Liver (tissue), 9 donors: Measurements from ENCODE around the gene SEMA3C. TPM values are rescaled to one million over a fixed set of nuclear protein-coding genes. Genes with fewer than 3 reads are reported as not detected.

Experiments used
- DNase-seq: peaks from one replicate; pipeline ENCODE4 v3.0.0-alpha.2; 2017; ENCODE audit warnings: low spot score
- H3K27ac ChIP-seq, 2 donors: one replicate each; pipeline ENCODE4 v1.7.0; 2013; ENCODE audit warnings: inconsistent platforms in 2 of 2, low read length in 2 of 2, control low read depth in 1 of 2, low read depth in 1 of 2, mild to moderate bottlenecking in 1 of 2
- H3K27me3 ChIP-seq, 4 donors: one replicate each; pipeline versions ENCODE4 v1.6.1 to v1.7.0; 2013; ENCODE audit warnings: low read length in 3 of 4, inconsistent platforms in 1 of 4, mild to moderate bottlenecking in 1 of 4, moderate library complexity in 1 of 4; ENCODE audit not compliant: control insufficient read depth in 4 of 4, insufficient read depth in 4 of 4
- H3K36me3 ChIP-seq, 4 donors: one replicate each; pipeline versions ENCODE4 v1.6.1 to v1.7.0; 2013; ENCODE audit warnings: low read length in 3 of 4, mild to moderate bottlenecking in 3 of 4, low read depth in 1 of 4, moderate library complexity in 1 of 4; ENCODE audit not compliant: control insufficient read depth in 4 of 4, insufficient read depth in 3 of 4
- H3K4me1 ChIP-seq, 4 donors: one replicate each; pipeline versions ENCODE4 v1.6.1 to v1.7.0; 2013; ENCODE audit warnings: low read length in 3 of 4, mild to moderate bottlenecking in 3 of 4, moderate library complexity in 1 of 4; ENCODE audit not compliant: control insufficient read depth in 4 of 4, insufficient read depth in 4 of 4
- H3K4me3 ChIP-seq, 3 donors: one replicate each; pipeline versions ENCODE4 v1.6.1 to v1.7.0; 2013; ENCODE audit warnings: low read length in 3 of 3, control low read depth in 1 of 3, low read depth in 1 of 3, mild to moderate bottlenecking in 1 of 3
- H3K9ac ChIP-seq, 2 donors: one replicate each; pipeline ENCODE4 v1.7.0; 2013; ENCODE audit warnings: low read length in 2 of 2, mild to moderate bottlenecking in 2 of 2, moderate library complexity in 2 of 2, control low read depth in 1 of 2, low read depth in 1 of 2
- H3K9me3 ChIP-seq, 4 donors: one replicate each; pipeline versions ENCODE4 v1.6.1 to v1.7.0; 2013; ENCODE audit warnings: low read length in 3 of 4; ENCODE audit not compliant: control insufficient read depth in 4 of 4
- EGR1 ChIP-seq, 2 donors: IDR thresholded peaks; 2 replicates each; pipeline ENCODE4 v1.6.1; 2016 to 2018; ENCODE audit warnings: antibody characterized with exemption in 2 of 2, low read depth in 2 of 2
- FOXA1 ChIP-seq: IDR thresholded peaks from 2 replicates; pipeline ENCODE4 v1.6.1; 2016; ENCODE audit warnings: antibody characterized with exemption
- FOXA2 ChIP-seq: IDR thresholded peaks from 2 replicates; pipeline ENCODE4 v1.6.1; 2016; ENCODE audit warnings: antibody characterized with exemption
- GABPA ChIP-seq, 2 donors: IDR thresholded peaks in 1 of 2; conservative IDR thresholded peaks in 1 of 2; 2 replicates each; pipeline ENCODE4 v1.6.1; 2016; ENCODE audit warnings: antibody characterized with exemption in 2 of 2, mild to moderate bottlenecking in 1 of 2, moderate library complexity in 1 of 2
- HNF4A ChIP-seq, 2 donors: conservative IDR thresholded peaks; 2 replicates each; pipeline ENCODE4 v1.6.1; 2016; ENCODE audit warnings: antibody characterized with exemption in 2 of 2, mild to moderate bottlenecking in 2 of 2
- HNF4G ChIP-seq: IDR thresholded peaks from 2 replicates; pipeline ENCODE4 v1.6.1; 2016; ENCODE audit warnings: antibody characterized with exemption
- JUND ChIP-seq, 2 donors: IDR thresholded peaks; 2 replicates each; pipeline ENCODE4 v1.6.1; 2016; ENCODE audit warnings: antibody characterized with exemption in 2 of 2
- NR2F2 ChIP-seq: IDR thresholded peaks from 2 replicates; pipeline ENCODE4 v1.6.1; 2016; ENCODE audit warnings: antibody characterized with exemption
- RXRA ChIP-seq, 2 donors: IDR thresholded peaks; 2 replicates each; pipeline ENCODE4 v1.6.1; 2017 to 2018; ENCODE audit warnings: antibody characterized with exemption in 2 of 2, mild to moderate bottlenecking in 1 of 2
- SP1 ChIP-seq: IDR thresholded peaks from 2 replicates; pipeline ENCODE4 v1.6.1; 2018; ENCODE audit warnings: antibody characterized with exemption, mild to moderate bottlenecking
- TAF1 ChIP-seq: conservative IDR thresholded peaks from 2 replicates; pipeline ENCODE4 v1.6.1; 2016; ENCODE audit warnings: antibody characterized with exemption, mild to moderate bottlenecking
- YY1 ChIP-seq: IDR thresholded peaks from 2 replicates; pipeline ENCODE4 v1.6.1; 2016; ENCODE audit warnings: antibody characterized with exemption, mild to moderate bottlenecking
- WGBS: extraction: QIAGEN DNeasy Blood & Tissue Kit; methylation state at CpG from one replicate; pipeline ENCODE4 v1.1.7; 2013; 5-methylcytosine and 5-hydroxymethylcytosine counted together
- polyA plus RNA-seq, 2 donors: library from polyadenylated mRNA; stranded (reverse) in 1 of 2; unstranded in 1 of 2; fragments of 200-250 nt in 1 of 2; fragments of >200 nt in 1 of 2; fragmentation: Nextera tagmentation in 1 of 2; extraction: Ambion mirVana in 1 of 2; gene quantifications; one replicate each; pipeline versions ENCODE4 v1.2.1 to v1.2.3, GENCODE V29; 2013 to 2015
- total RNA-seq, 2 donors: library from RNA; depleted of rRNA; stranded (reverse); fragments of >200 nt; gene quantifications; one replicate each; pipeline ENCODE4 v1.2.3, GENCODE V29; 2014
- TF ChIP-seq, protein P1 (sequence below): IDR thresholded peaks from 2 replicates; pipeline ENCODE4 v1.6.1; 2016; ENCODE audit warnings: antibody characterized with exemption, mild to moderate bottlenecking
- TF ChIP-seq, protein P2 (sequence below): fragments of 150-350 bp; IDR thresholded peaks from 2 replicates; pipeline ENCODE4 v1.5.1; 2017; ENCODE audit warnings: improper control_type of control experiment, low read depth, low read length; ENCODE audit not compliant: missing input control
- TF ChIP-seq, protein P3 (sequence below): IDR thresholded peaks from 2 replicates; pipeline ENCODE4 v1.6.1; 2016; ENCODE audit warnings: antibody characterized with exemption
- TF ChIP-seq, protein P4 (sequence below): IDR thresholded peaks from 2 replicates; pipeline ENCODE4 v1.6.1; 2016; ENCODE audit warnings: antibody characterized with exemption
- TF ChIP-seq, protein P5 (sequence below): IDR thresholded peaks from 2 replicates; pipeline ENCODE4 v1.6.1; 2016; ENCODE audit warnings: antibody characterized with exemption
- donor health status: healthy.
- donor health status: healthy.
- donor health status: healthy.
- donor health status: healthy.
- donor health status: healthy.

SEMA3C gene
- total and polyA plus RNA-seq, 4 donors, result 0.20 to 1.8 (median 0.64) TPM

DNA sequence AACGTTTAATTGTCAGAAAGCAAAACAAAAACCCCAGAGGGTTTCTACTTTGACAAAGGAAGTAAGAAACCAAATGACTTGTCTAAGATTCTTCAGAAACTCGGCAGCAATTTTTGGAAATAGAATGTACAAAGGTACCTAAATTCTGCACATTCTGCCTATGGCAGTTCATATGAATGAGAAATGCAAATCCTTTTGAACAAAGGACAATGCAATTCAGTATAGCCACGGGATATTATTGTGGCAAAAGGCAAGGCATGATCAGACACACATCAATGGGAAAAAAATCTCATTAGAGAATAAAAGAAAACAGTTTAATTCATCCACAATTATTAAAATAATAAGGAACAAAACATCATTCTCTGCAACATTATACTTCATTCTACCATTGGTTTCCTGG, 93.4 kb downstream of the SEMA3C start:
- no peaks in the 10 kb centered on the region for H3K9me3 ChIP-seq
- TF ChIP-seq HNF4G, result no peak
- TF ChIP-seq SP1, result no peak
- TF ChIP-seq TAF1, result no peak
- TF ChIP-seq, protein P1, sequence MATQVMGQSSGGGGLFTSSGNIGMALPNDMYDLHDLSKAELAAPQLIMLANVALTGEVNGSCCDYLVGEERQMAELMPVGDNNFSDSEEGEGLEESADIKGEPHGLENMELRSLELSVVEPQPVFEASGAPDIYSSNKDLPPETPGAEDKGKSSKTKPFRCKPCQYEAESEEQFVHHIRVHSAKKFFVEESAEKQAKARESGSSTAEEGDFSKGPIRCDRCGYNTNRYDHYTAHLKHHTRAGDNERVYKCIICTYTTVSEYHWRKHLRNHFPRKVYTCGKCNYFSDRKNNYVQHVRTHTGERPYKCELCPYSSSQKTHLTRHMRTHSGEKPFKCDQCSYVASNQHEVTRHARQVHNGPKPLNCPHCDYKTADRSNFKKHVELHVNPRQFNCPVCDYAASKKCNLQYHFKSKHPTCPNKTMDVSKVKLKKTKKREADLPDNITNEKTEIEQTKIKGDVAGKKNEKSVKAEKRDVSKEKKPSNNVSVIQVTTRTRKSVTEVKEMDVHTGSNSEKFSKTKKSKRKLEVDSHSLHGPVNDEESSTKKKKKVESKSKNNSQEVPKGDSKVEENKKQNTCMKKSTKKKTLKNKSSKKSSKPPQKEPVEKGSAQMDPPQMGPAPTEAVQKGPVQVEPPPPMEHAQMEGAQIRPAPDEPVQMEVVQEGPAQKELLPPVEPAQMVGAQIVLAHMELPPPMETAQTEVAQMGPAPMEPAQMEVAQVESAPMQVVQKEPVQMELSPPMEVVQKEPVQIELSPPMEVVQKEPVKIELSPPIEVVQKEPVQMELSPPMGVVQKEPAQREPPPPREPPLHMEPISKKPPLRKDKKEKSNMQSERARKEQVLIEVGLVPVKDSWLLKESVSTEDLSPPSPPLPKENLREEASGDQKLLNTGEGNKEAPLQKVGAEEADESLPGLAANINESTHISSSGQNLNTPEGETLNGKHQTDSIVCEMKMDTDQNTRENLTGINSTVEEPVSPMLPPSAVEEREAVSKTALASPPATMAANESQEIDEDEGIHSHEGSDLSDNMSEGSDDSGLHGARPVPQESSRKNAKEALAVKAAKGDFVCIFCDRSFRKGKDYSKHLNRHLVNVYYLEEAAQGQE, result no peak
- TF ChIP-seq, protein P2, sequence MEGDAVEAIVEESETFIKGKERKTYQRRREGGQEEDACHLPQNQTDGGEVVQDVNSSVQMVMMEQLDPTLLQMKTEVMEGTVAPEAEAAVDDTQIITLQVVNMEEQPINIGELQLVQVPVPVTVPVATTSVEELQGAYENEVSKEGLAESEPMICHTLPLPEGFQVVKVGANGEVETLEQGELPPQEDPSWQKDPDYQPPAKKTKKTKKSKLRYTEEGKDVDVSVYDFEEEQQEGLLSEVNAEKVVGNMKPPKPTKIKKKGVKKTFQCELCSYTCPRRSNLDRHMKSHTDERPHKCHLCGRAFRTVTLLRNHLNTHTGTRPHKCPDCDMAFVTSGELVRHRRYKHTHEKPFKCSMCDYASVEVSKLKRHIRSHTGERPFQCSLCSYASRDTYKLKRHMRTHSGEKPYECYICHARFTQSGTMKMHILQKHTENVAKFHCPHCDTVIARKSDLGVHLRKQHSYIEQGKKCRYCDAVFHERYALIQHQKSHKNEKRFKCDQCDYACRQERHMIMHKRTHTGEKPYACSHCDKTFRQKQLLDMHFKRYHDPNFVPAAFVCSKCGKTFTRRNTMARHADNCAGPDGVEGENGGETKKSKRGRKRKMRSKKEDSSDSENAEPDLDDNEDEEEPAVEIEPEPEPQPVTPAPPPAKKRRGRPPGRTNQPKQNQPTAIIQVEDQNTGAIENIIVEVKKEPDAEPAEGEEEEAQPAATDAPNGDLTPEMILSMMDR, result no peak
- TF ChIP-seq, protein P3, sequence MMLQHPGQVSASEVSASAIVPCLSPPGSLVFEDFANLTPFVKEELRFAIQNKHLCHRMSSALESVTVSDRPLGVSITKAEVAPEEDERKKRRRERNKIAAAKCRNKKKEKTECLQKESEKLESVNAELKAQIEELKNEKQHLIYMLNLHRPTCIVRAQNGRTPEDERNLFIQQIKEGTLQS, result no peak
- TF ChIP-seq FOXA1, result no peak
- no peak for TF ChIP-seq JUND (IDR thresholded peaks at IDR 0.05)
- no peak for TF ChIP-seq EGR1 (IDR thresholded peaks at IDR 0.05; ENCODE audit: low read depth in 2 of 2)
- no peak for TF ChIP-seq HNF4A (conservative IDR thresholded peaks at IDR 0.05)
- no peak for TF ChIP-seq RXRA (IDR thresholded peaks at IDR 0.05)
- TF ChIP-seq NR2F2, result no peak
- TF ChIP-seq, protein P4, sequence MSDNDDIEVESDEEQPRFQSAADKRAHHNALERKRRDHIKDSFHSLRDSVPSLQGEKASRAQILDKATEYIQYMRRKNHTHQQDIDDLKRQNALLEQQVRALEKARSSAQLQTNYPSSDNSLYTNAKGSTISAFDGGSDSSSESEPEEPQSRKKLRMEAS, result no peak
- TF ChIP-seq YY1, result no peak
- TF ChIP-seq FOXA2, result no peak
- TF ChIP-seq GABPA (IDR thresholded peaks at IDR 0.05 in 1 of 2, conservative IDR thresholded peaks at IDR 0.05 in 1 of 2), result no peak
- TF ChIP-seq, protein P5, sequence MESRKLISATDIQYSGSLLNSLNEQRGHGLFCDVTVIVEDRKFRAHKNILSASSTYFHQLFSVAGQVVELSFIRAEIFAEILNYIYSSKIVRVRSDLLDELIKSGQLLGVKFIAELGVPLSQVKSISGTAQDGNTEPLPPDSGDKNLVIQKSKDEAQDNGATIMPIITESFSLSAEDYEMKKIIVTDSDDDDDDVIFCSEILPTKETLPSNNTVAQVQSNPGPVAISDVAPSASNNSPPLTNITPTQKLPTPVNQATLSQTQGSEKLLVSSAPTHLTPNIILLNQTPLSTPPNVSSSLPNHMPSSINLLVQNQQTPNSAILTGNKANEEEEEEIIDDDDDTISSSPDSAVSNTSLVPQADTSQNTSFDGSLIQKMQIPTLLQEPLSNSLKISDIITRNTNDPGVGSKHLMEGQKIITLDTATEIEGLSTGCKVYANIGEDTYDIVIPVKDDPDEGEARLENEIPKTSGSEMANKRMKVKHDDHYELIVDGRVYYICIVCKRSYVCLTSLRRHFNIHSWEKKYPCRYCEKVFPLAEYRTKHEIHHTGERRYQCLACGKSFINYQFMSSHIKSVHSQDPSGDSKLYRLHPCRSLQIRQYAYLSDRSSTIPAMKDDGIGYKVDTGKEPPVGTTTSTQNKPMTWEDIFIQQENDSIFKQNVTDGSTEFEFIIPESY, result no peak
- no peak overlapping the region for H3K4me3 ChIP-seq
- no peaks in the 10 kb centered on the region for H3K4me1 ChIP-seq
- H3K36me3 ChIP-seq, result no peaks in the 10 kb centered on the region
- H3K9ac ChIP-seq, result no peak overlapping the region
- no peak for DNase-seq
- no peaks in the 10 kb centered on the region for H3K27me3 ChIP-seq
- no peak overlapping the region for H3K27ac ChIP-seq
- WGBS, result 63% methylated on average over 3 of the region's 3 CpGs

DNA sequence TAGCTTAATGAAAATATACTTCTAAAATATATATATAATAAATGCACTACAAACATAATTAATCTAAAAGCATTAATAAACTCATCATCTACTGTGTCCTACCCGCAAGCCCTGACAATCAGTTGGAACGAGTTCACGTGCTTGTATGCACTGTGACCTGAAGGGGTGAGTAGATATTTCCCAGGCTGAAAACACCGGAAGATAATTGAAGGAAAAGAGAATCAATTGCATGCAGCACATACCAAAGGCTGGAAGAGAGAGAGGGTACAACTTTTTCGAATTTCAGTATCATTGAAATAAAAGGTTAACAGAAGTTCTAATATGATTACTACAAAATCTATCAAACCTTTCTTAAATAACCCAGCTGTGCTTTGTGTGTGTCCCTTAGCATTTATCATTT, 94.6 kb downstream of the SEMA3C start:
- no peak overlapping the region for H3K27ac ChIP-seq
- H3K4me3 ChIP-seq, result no peak overlapping the region
- no peak overlapping the region for H3K9ac ChIP-seq
- 59% methylated on average over 5 of the region's 5 CpGs for WGBS
- H3K36me3 ChIP-seq, result no peaks in the 10 kb centered on the region
- no peaks in the 10 kb centered on the region for H3K9me3 ChIP-seq
- H3K27me3 ChIP-seq, result no peaks in the 10 kb centered on the region
- DNase-seq, result no peak
- no peaks in the 10 kb centered on the region for H3K4me1 ChIP-seq
- TF ChIP-seq, protein P2, result no peak
- TF ChIP-seq, protein P5, result no peak
- no peak for TF ChIP-seq GABPA (IDR thresholded peaks at IDR 0.05 in 1 of 2, conservative IDR thresholded peaks at IDR 0.05 in 1 of 2)
- no peak for TF ChIP-seq JUND (IDR thresholded peaks at IDR 0.05)
- TF ChIP-seq HNF4G, result no peak
